OCI-LY3 (cell line): ENCODE measurements around the gene ATAD3C.

Experiments used
- H2AFZ ChIP-seq: fragments of 200-600, 300-600 bp; shearing (Covaris generic); 2 replicates; pipeline ENCODE4 v1.6.0; 2014; ENCODE audit warnings: antibody characterized with exemption, low read depth, low read length
- H3K27ac ChIP-seq: fragments of 200-600, 300-600 bp; sonication (generic); 2 replicates; pipeline ENCODE4 v1.5.1; 2014; ENCODE audit warnings: mild to moderate bottlenecking, low read length, moderate library complexity, mixed read lengths
- H3K27me3 ChIP-seq: fragments of 200-600, 300-600 bp; sonication (generic); 2 replicates; pipeline ENCODE4 v1.6.1; 2014; ENCODE audit warnings: low read depth, low read length, mixed read lengths
- H3K36me3 ChIP-seq: fragments of 200-600, 300-600 bp; sonication (generic); replicated peaks from 2 replicates; pipeline ENCODE3; 2014; ENCODE audit warnings: low read depth, low read length, mixed read lengths
- H3K4me1 ChIP-seq: fragments of 300-600, 200-600 bp; sonication (generic); 2 replicates; pipeline ENCODE4 v1.6.1; 2014; ENCODE audit warnings: low read length, mixed read lengths
- H3K4me2 ChIP-seq: fragments of 200-600, 300-600 bp; sonication (generic); 2 replicates; pipeline ENCODE4 v1.6.1; 2014; ENCODE audit warnings: low read length, mixed read lengths
- H3K4me3 ChIP-seq: fragments of 300-600, 200-600 bp; sonication (generic); 2 replicates; pipeline ENCODE4 v1.5.1; 2014; ENCODE audit warnings: antibody characterized with exemption, mild to moderate bottlenecking, low read length, moderate library complexity
- H3K79me2 ChIP-seq: fragments of 300-600, 200-600 bp; shearing (Covaris generic); 2 replicates; pipeline ENCODE4 v1.6.1; 2014; ENCODE audit warnings: mild to moderate bottlenecking, low read length, mixed read lengths
- H3K9ac ChIP-seq: fragments of 300-600, 200-600 bp; shearing (Covaris generic); 2 replicates; pipeline ENCODE4 v1.6.0; 2014; ENCODE audit warnings: mild to moderate bottlenecking, low read length, moderate library complexity
- H3K9me3 ChIP-seq: fragments of 200-600, 300-600 bp; shearing (Covaris generic); 2 replicates; pipeline ENCODE4 v1.6.1; 2014; ENCODE audit warnings: low read length, mixed read lengths; ENCODE audit not compliant: insufficient read depth
- H4K20me1 ChIP-seq: fragments of 200-600, 300-600 bp; sonication (generic); 2 replicates; pipeline ENCODE4 v1.6.1; 2016; ENCODE audit warnings: low read length, mixed read lengths; ENCODE audit not compliant: insufficient read depth
- CTCF ChIP-seq: fragments of 200-600, 300-600 bp; sonication (generic); IDR thresholded peaks from 2 replicates; pipeline ENCODE4 v1.5.1; 2014; ENCODE audit warnings: antibody characterized with exemption, low read length, low read depth
- EZH2phosphoT487 ChIP-seq: fragments of 200-600 bp; shearing (Covaris generic); IDR thresholded peaks from 2 replicates; pipeline ENCODE4 v1.6.1; 2018; ENCODE audit warnings: antibody characterized with exemption, mixed run types, low read depth

Gene ATAD3C

GRCh38 chr1:1460540-1461130 lies 11.1 kb downstream of the ATAD3C start:
- no peaks in the 10 kb centered on the region for H3K36me3 ChIP-seq
- H3K4me2 ChIP-seq: no peak overlapping the region
- H4K20me1 ChIP-seq: no peaks in the 10 kb centered on the region
- H3K27me3 ChIP-seq: no peaks in the 10 kb centered on the region
- H3K9me3 ChIP-seq: no peaks in the 10 kb centered on the region
- no peak overlapping the region for H3K9ac ChIP-seq
- TF ChIP-seq CTCF (no peak), EZH2phosphoT487 (no peak)
- H3K4me3 ChIP-seq: no peak overlapping the region
- no peak overlapping the region for H3K27ac ChIP-seq
- H3K79me2 ChIP-seq: no peaks in the 10 kb centered on the region
- peaks cover 29% of the 10 kb centered on the region for H3K4me1 ChIP-seq
- H2AFZ ChIP-seq: no peak overlapping the region

- TF ChIP-seq CTCF: no peak
- no peak for TF ChIP-seq EZH2phosphoT487
- Histone ChIP-seq H3K36me3 (no peaks in the 10 kb centered on the region), H3K9me3 (no peaks in the 10 kb centered on the region), H3K4me2 (peak overlapping the region; percentile 63), H3K27ac (no peak overlapping the region), H2AFZ (peak overlapping the region; percentile 67), H3K27me3 (no peaks in the 10 kb centered on the region), H3K4me3 (peak overlapping the region; percentile 64), H3K9ac (peak overlapping the region; percentile 38; the same call in 1 of the 2 replicates), H4K20me1 (no peaks in the 10 kb centered on the region), H3K79me2 (no peaks in the 10 kb centered on the region), H3K4me1 (peaks cover 29% of the 10 kb centered on the region)
Measured at GRCh38 chr1:1461721-1462317, 12.3 kb downstream of the ATAD3C start.

- H2AFZ ChIP-seq: peak overlapping the region; percentile 67
Measured at GRCh38 chr1:1462318-1462966, 13.0 kb downstream of the ATAD3C start.

More at GRCh38 chr1:1462318-1462966, 13.0 kb downstream of the ATAD3C start:
- Histone ChIP-seq H3K79me2 (no peaks in the 10 kb centered on the region), H3K4me3 (peak overlapping the region; percentile 64), H3K27me3 (no peaks in the 10 kb centered on the region), H3K4me1 (peaks cover 29% of the 10 kb centered on the region), H4K20me1 (no peaks in the 10 kb centered on the region), H3K27ac (no peak overlapping the region), H3K4me2 (peak overlapping the region; percentile 63), H3K9ac (peak overlapping the region; percentile 38; the same call in 1 of the 2 replicates), H3K9me3 (no peaks in the 10 kb centered on the region), H3K36me3 (no peaks in the 10 kb centered on the region)
- TF ChIP-seq CTCF (no peak), EZH2phosphoT487 (no peak)
